Right cardiac atrium (tissue), 5 donors: ENCODE data around the gene ATG7. TPM values are rescaled to one million over a fixed set of nuclear protein-coding genes. Genes with fewer than 3 reads are reported as not detected.

Experiments used
- ATAC-seq, 2 donors: fragments of 200-7000 bp; cut with Tn5 transposase; one replicate each; pipeline versions ENCODE4 v1.8.0 to v1.9.1; 2020; ENCODE audit warnings: moderate library complexity in 2 of 2, mild to moderate bottlenecking in 1 of 2
- DNase-seq, 3 donors: peaks; one replicate each; pipeline ENCODE4 v3.0.0-alpha.2; 2020
- H3K27ac ChIP-seq: one replicate; pipeline ENCODE4 v1.5.1; 2013; ENCODE audit warnings: mild to moderate bottlenecking, low read length, control low read depth, moderate library complexity
- H3K27me3 ChIP-seq: one replicate; pipeline ENCODE4 v1.6.1; 2013; ENCODE audit not compliant: control insufficient read depth, insufficient read depth
- H3K4me1 ChIP-seq: one replicate; pipeline ENCODE4 v1.6.1; 2013; ENCODE audit warnings: low read length; ENCODE audit not compliant: control insufficient read depth, insufficient read depth
- H3K4me3 ChIP-seq: one replicate; pipeline ENCODE4 v1.5.1; 2013; ENCODE audit warnings: low read length, control low read depth
- H3K9me3 ChIP-seq: one replicate; pipeline ENCODE4 v1.6.1; 2013; ENCODE audit warnings: low read length; ENCODE audit not compliant: control insufficient read depth
- WGBS: extraction: QIAGEN DNeasy Blood & Tissue Kit; methylation state at CpG from one replicate; pipeline ENCODE4 v1.1.7; 2013; 5-methylcytosine and 5-hydroxymethylcytosine counted together
- intact Hi-C, 4 donors: fragments of 100-400 bp; cut with DNase I; formaldehyde crosslinking; loops; one replicate each; pipeline versions ENCODE4 v1.11.0 to v1.14.0; 2022 to 2023
- polyA plus RNA-seq: library from polyadenylated mRNA; stranded (reverse); fragments of 200-250 nt; gene quantifications from one replicate; pipeline ENCODE4 v1.2.3, GENCODE V29; 2013
- total RNA-seq, 4 donors: library from RNA; stranded (reverse); fragmentation: NEBNext Ultra II Directional; extraction: Animal tissue kit (Norgen Biotek cat#: 25700); gene quantifications; one replicate each; pipeline ENCODE4 v1.2.1, GENCODE V29; 2021
- donor health status: healthy with polysubstance abuse.
- donor health status: DM: no; HTN: yes; CAD: no.
- donor health status: DM: no; HTN: no; CAD: no.
- donor health status: DM: no; HTN: yes; CAD: no; lungs with severe emphysema.
- donor health status: DM: yes; HTN: yes; CAD: no.

Gene ATG7
- total and polyA plus RNA-seq, 5 donors: 5.9 to 22.3 (median 19.6) TPM

DNA sequence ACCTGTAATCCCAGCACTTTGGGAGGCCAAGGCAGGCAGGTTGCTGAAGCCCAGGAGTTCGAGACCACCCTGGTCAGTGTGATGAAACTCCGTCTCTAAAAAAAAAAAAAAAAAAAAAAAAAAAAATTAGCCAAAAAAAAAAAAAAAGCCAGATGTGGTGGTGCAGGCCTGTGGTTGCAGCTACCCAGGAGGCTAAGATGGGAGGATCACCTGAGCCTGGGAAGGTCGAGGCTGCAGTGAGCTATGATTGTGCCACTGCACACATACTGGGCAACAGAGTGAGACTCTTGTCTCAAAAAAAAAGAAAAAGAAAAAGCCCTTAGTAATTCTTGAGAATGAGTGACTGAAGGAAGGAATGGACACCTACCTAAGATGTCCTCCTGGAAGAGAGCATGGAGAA, 266.4 kb downstream of the ATG7 start:
- intact Hi-C loops: no loop called here
- ATAC-seq: no peak
- DNase-seq: no peak
- Histone ChIP-seq H3K9me3 (no peaks in the 10 kb centered on the region), H3K4me1 (peaks cover 4% of the 10 kb centered on the region), H3K4me3 (no peak overlapping the region), H3K27me3 (no peaks in the 10 kb centered on the region), H3K27ac (no peak overlapping the region)
- WGBS: 95% methylated on average over 3 of the region's 3 CpGs

DNA sequence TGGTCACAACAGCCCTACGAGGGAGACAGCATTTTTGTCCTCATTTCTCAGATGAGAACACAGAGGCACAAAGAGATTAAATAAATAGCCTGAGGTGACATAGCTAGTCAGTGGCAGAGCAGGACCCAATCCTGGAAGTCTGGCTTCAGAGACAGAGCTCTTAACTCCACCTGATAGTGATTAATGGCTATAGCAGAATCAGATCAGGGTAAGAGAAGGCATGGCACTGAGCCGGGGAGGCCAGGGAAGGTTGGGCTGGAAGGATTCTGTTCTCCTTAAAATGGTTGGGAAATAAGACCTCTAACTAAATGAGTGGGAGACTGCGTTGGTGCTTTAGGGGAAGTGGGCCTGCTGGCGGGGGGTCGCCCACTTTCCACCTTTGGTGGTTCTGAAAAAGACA, 267.0 kb downstream of the ATG7 start:
- Histone ChIP-seq H3K9me3 (no peaks in the 10 kb centered on the region), H3K27ac (no peak overlapping the region), H3K4me3 (no peak overlapping the region), H3K27me3 (no peaks in the 10 kb centered on the region), H3K4me1 (peaks cover 4% of the 10 kb centered on the region)
- DNase-seq (no peak), ATAC-seq (no peak)
- 94% methylated on average over 5 of the region's 5 CpGs for WGBS
- intact Hi-C loops: no loop called here

DNA sequence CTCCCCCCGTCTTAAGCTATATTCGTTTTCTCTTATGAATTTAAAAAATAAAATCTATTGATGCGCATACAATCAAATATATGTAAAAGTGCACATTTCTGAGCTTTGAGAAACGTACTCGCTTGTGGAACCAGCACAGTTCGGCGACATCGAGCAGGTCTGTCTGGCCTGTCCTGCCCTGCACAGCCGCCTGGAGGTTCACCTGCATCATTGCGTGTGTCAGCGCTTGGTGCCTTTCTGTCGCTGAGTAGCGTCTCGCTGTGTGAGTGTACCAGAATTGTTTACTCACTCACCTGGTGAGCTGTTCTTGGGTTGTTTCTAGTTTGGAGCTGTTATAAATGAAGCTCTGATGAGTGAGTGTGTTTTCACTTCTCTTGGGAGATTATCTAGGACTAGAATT, 267.5 kb downstream of the ATG7 start:
- WGBS: 96% methylated on average over 14 of the region's 14 CpGs
- ATAC-seq (no peak), DNase-seq (no peak)
- intact Hi-C loops: no loop called here
- Histone ChIP-seq H3K27me3 (no peaks in the 10 kb centered on the region), H3K27ac (no peak overlapping the region), H3K9me3 (no peaks in the 10 kb centered on the region), H3K4me1 (peaks cover 2% of the 10 kb centered on the region), H3K4me3 (no peak overlapping the region)

DNA sequence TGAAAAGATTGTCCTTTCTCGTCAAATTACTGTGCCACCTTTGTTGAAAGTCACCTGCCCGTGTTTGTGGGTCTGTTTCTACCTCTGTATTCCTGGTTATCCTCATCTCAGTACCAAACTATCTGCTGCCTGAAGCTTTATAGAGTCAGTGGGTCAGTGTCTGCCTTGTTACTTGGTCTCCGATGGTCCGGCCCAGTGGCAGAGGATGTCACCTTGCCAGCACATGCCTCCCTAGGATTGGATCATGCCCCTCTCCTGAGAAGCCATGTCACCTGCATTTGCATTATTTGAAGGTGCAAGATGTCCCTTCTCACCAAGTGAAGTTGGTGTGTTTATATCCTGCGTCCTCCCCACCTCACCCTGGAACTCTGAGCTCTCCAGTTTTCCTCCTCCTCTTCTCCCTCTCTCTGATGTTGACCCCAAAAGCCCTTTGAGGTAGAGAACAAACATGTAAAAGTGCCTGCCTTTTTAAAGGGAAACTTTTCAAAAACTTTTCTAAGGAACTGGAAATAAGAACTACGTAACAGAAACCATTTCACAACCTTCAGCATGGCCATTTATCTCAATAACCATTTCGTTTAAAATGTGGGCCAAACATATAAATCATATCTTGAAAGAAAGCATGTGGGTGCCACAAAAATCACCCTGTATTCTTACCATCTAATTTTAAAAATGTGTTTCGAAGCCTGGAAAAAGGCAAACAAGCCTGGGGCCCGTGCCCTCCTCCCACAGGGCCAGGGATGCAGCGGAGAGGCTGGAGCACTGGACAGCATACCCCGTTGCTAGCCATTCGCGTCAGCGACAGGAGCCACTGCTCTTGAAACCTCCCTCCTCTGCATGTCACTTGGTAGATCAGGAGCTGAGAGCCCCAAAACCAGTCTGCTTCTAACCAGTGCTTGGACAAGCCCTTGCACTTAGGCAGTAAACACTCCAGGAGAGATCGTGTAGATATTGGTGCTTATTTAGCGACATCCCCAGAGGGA, 269.4 kb downstream of the ATG7 start:
- Histone ChIP-seq H3K4me1 (peaks cover 5% of the 10 kb centered on the region), H3K27me3 (no peaks in the 10 kb centered on the region), H3K27ac (no peak overlapping the region), H3K4me3 (no peak overlapping the region), H3K9me3 (no peaks in the 10 kb centered on the region)
- no peak for DNase-seq
- no peak for ATAC-seq
- intact Hi-C loops: no loop called here
- 88% methylated on average over 16 of the region's 16 CpGs for WGBS

DNA sequence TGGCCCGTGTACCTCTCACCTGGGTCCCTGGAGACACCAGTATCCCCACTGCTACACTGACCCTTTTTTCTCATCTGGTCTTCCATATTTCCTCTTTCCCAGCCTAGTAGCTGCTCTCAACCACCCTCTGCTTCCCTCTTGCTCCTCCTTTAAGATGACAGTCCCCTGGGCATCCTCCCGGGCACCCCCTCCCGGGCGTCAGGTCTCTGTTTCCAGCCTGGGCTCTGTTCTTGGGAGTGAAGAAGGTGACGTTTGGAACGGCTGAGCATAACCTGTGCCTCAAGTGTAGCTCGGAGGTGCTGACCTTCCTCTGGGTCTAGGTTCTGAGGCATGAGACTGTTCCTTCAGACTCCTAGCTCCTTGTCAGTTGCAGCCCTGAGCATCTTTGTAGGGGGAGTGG, 270.4 kb downstream of the ATG7 start:
- Histone ChIP-seq H3K9me3 (no peaks in the 10 kb centered on the region), H3K4me3 (no peak overlapping the region), H3K27ac (no peak overlapping the region), H3K27me3 (no peaks in the 10 kb centered on the region), H3K4me1 (peaks cover 5% of the 10 kb centered on the region)
- no peak for ATAC-seq
- WGBS: 88% methylated on average over 7 of the region's 7 CpGs
- intact Hi-C loops: no loop called here
- DNase-seq: no peak

DNA sequence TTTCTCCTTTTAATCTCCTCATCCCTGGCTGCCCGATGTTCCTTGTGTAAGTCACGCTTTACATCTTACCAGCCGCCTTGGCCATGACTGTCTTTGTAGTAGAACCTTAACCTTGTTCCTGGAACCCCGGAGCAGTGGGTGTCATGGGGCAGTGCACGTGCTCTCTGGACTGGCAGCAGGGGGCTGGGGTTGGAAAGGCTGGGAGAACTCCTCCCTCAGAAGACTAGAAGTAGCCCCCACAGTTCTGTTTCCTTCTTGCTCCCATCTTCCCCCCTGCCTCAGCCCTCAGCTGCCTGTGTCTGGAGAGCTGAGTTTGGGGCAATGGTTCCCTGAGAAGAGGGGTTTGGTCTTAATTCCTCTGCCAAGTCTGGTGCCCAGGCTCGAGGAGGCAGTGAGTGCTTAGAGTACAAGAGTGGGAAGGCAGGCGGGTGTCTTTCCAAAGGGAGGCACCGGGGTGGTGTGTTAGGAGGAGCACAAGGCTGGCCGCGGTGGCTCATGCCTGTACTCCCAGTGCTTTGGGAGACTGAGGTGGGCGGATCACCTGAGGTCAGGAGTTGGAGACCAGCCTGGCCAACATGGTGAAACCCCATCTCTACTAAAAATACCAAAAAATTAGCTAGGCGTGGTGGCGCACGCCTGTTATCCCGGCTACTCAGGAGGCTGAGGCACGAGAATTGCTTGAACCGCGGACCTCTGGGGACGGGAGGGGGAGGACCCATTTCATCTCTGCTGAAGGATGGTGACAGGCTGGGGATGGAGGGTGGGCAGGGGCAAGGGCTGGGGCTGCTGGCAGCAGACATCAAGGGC, 271.1 kb downstream of the ATG7 start:
- Histone ChIP-seq H3K27me3 (no peaks in the 10 kb centered on the region), H3K9me3 (no peaks in the 10 kb centered on the region), H3K4me3 (no peak overlapping the region), H3K4me1 (peaks cover 5% of the 10 kb centered on the region), H3K27ac (no peak overlapping the region)
- intact Hi-C loops: no loop called here
- ATAC-seq: no peak
- peak in 1 of 3 donors; percentile 31 for DNase-seq
- 94% methylated on average over 19 of the region's 19 CpGs for WGBS

DNA sequence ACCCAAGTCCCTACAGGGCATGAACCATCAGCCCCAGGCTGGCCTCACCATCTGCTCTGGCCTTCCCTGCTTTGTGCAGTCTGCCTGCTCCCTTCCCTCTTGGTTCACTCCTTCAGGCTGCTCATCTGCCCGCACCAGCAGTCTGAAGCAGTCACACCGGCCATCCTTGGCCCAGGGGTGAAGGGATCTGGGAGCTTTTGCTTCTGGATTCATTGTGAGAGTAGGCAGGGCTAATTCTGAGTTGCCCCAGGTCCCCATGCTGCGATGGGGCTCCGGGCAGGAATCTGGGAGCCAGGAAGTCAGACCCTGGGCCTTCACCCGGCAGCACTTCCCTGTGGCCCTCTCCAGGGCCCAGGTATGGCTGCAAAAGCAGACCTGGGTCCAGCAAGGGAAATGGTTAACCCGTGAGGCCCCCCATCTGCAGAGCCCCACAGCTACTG, 271.8 kb downstream of the ATG7 start:
- no peak overlapping the region for H3K27ac ChIP-seq

DNA sequence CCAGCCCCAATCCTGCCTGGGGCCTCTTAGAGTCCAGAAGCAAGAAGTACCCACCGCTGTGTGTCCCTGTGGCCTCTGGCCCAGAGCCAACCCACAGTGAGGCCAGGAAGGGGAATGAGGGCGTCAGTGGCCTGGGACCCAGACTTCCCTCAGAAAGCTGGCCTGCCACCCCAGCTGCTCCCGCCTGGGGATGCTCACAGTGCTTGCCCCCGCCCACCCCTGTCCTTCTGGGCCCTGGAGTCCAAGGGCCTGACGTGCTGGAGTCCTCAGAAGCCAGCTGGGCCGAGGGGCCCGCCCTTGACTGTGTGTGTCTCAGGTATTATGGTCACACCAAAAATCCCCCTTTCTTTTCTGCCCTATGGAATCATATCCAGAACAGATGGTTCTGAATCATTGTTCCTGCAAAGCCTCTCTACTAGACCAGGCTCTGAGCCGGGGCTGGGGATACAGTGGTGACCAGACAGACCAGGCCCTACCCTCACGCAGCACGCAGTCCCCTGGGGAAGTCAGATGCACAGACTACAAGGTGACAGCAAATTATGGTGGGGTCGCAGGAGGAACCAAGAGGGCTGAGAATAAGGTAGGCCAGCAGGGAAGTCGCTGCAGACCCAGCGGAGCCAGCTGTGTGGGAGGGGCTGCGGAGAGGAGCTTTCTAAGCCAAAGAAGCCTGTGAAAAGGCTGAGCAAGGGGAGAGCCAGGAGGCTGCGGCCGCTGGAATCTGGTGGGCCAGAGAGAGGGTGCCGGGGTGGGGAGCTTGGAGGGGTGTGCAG, 272.4 kb downstream of the ATG7 start:
- H3K4me1 ChIP-seq: peaks cover 8% of the 10 kb centered on the region
- intact Hi-C loops: no loop called here
- no peak overlapping the region for H3K4me3 ChIP-seq
- peak overlapping the region; percentile 24 for H3K27ac ChIP-seq
- H3K27me3 ChIP-seq: no peaks in the 10 kb centered on the region
- no peaks in the 10 kb centered on the region for H3K9me3 ChIP-seq
- peak; percentile 51 to 83 (median 80) for DNase-seq
- 50% methylated on average over 17 of the region's 17 CpGs for WGBS
- ATAC-seq: peak; percentile 38 to 46

More for the DNA sequence above, 271.8 kb downstream of the ATG7 start:
- no peak overlapping the region for H3K4me3 ChIP-seq
- H3K4me1 ChIP-seq: peaks cover 8% of the 10 kb centered on the region
- H3K27me3 ChIP-seq: no peaks in the 10 kb centered on the region
- intact Hi-C loops: no loop called here
- 90% methylated on average over 6 of the region's 6 CpGs for WGBS
- H3K9me3 ChIP-seq: no peaks in the 10 kb centered on the region
- ATAC-seq: no peak
- DNase-seq: peak in 1 of 3 donors; percentile 41

DNA sequence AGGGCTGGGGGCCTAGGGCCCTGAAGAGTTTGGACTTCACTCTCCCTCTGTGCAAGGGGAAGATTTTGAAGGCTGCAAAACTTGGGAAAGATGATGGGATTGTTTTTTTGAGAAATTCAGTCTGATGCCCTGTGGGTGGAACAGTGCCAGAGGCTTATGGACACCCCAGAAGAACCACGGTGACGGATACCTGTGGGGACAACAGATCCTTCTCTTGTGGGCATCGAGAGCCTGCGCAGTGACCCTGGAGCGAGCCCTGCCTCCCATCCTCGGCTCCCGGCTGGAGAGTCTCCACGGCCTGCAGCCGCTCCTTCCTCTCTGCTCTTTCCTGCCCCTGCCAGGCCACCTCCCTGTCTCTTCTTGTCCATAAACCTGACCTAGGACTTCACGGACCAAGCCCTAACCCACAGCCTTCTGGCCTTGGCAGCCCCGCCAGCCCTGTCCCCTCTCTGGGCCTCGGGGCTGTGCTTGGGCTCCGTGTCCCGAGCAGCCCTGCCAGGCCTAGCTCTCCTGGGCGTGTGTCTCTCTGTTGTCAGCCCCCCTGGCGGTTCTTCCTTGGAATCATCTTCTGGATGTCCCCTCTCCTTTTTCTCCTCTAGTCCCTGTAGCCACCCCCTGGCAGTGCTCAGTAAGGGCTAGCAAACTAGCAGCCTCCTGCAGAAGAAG, 273.1 kb downstream of the ATG7 start:
- no peaks in the 10 kb centered on the region for H3K9me3 ChIP-seq
- intact Hi-C loops: no loop called here
- H3K4me1 ChIP-seq: peaks cover 8% of the 10 kb centered on the region
- no peaks in the 10 kb centered on the region for H3K27me3 ChIP-seq
- DNase-seq (peak in 1 of 3 donors; percentile 77), ATAC-seq (peak; percentile 53 to 59)
- H3K27ac ChIP-seq: peak overlapping the region; percentile 24
- 56% methylated on average over 16 of the region's 16 CpGs for WGBS
- H3K4me3 ChIP-seq: no peak overlapping the region

DNA sequence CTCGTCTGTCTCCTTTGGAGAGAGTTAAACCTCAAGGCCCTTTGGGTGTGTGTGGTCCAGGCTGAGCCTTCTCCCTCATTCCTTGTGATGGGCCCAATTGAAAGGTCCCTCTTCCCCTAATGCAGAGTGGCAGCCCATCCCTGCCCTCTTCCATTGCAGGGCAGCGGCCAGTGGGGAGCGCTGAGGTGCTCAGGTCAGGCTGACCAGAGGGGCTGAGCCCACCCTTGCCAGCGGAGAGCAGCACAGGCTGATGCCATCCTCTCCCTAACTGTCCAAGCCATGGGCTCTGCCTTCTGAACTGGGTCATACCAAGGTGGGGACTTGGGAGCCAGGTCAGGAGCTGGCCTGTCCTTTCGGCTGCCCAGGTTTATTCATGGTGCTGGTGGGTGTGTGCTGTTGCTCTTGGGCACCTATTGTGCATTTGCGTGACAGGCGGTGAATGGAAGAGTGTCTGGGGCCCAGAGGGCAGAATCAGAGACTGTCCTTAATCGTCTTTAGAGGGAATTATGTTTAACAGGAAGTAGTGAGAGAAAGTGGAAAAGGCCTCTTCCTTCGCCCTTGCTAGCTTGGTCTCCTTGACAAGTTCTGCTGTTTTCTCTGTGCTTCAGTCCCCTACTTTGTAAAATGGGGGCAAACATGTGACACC, 274.6 kb downstream of the ATG7 start:
- H3K4me3 ChIP-seq: no peak overlapping the region
- DNase-seq: no peak
- no peak overlapping the region for H3K27ac ChIP-seq
- H3K9me3 ChIP-seq: no peaks in the 10 kb centered on the region
- H3K4me1 ChIP-seq: peaks cover 8% of the 10 kb centered on the region
- intact Hi-C loops: no loop called here
- no peaks in the 10 kb centered on the region for H3K27me3 ChIP-seq
- 94% methylated on average over 9 of the region's 9 CpGs for WGBS
- ATAC-seq: no peak
